Large intestine (tissue), 3 donors: Measurements from ENCODE around the gene NEGR1. TPM values are rescaled to one million over a fixed set of nuclear protein-coding genes. Genes with fewer than 3 reads are reported as not detected.
A peak's percentile ranks its signal among the peaks of the same experiment; 100 is the strongest.
"Not testable (repeated sequence)": the region's sequence is repeated elsewhere in the genome, so short reads cannot be mapped to it uniquely, and the experiment has no call there.

ENCODE experiments used
- DNase-seq, 2 donors: peaks; one replicate each; pipeline versions ENCODE4 v3.0.0 to v3.0.0-alpha.2; 2013
- H3K27ac ChIP-seq: one replicate; pipeline ENCODE4 v1.5.1; 2013; ENCODE audit warnings: low read length
- H3K27me3 ChIP-seq: 2 replicates; pipeline ENCODE4 v1.6.1; 2013; ENCODE audit warnings: low read length; ENCODE audit not compliant: control insufficient read depth, insufficient read depth
- H3K36me3 ChIP-seq: 2 replicates; pipeline ENCODE4 v1.6.1; 2013; ENCODE audit warnings: low read length; ENCODE audit not compliant: control insufficient read depth, insufficient read depth
- H3K4me1 ChIP-seq: one replicate; pipeline ENCODE4 v1.6.1; 2013; ENCODE audit warnings: low read length; ENCODE audit not compliant: control insufficient read depth, insufficient read depth
- H3K4me3 ChIP-seq: one replicate; pipeline ENCODE4 v1.5.1; 2013; ENCODE audit warnings: low read length
- H3K9me3 ChIP-seq: one replicate; pipeline ENCODE4 v1.6.1; 2013; ENCODE audit warnings: mild to moderate bottlenecking, low read depth, low read length, moderate library complexity; ENCODE audit not compliant: control insufficient read depth
- WGBS: methylation state at CpG from one replicate; pipeline ENCODE4 v1.1.5; 2013; ENCODE audit warnings: low lambda C conversion rate; ENCODE audit not compliant: insufficient coverage; 5-methylcytosine and 5-hydroxymethylcytosine counted together
- polyA plus RNA-seq: library from polyadenylated mRNA; unstranded; fragments of 120-200 nt; gene quantifications from one replicate; pipeline ENCODE4 v1.2.1, GENCODE V29; 2013

Gene NEGR1
- polyA plus RNA-seq, 1 donor: 9.9 TPM

- Histone ChIP-seq H3K9me3 (no peaks in the 10 kb centered on the region), H3K27ac (no peak overlapping the region), H3K27me3 (no peaks in the 10 kb centered on the region), H3K4me1 (no peaks in the 10 kb centered on the region), H3K36me3 (no peaks in the 10 kb centered on the region), H3K4me3 (no peak overlapping the region)
- DNase-seq: no peak
- WGBS: no CpG with 5 or more reads among the region's 2 CpGs
These were observed 362.4 kb downstream of the NEGR1 start for GRCh38 chr1:71919811-71920509.

- no peak overlapping the region for H3K27ac ChIP-seq
- no peaks in the 10 kb centered on the region for H3K4me1 ChIP-seq
- WGBS: 33% methylated on average over 1 of the region's 3 CpGs
- no peak for DNase-seq
- no peaks in the 10 kb centered on the region for H3K36me3 ChIP-seq
- H3K27me3 ChIP-seq: no peaks in the 10 kb centered on the region
- no peaks in the 10 kb centered on the region for H3K9me3 ChIP-seq
- no peak overlapping the region for H3K4me3 ChIP-seq
These were observed 363.7 kb downstream of the NEGR1 start for GRCh38 chr1:71918630-71919029.

GRCh38 chr1:71916894-71917293, 365.4 kb downstream of the NEGR1 start:
- no peaks in the 10 kb centered on the region for H3K36me3 ChIP-seq
- 100% methylated on average over 1 of the region's 4 CpGs for WGBS
- H3K9me3 ChIP-seq: no peaks in the 10 kb centered on the region
- no peak for DNase-seq
- no peaks in the 10 kb centered on the region for H3K4me1 ChIP-seq
- H3K4me3 ChIP-seq: no peak overlapping the region
- no peaks in the 10 kb centered on the region for H3K27me3 ChIP-seq
- no peak overlapping the region for H3K27ac ChIP-seq

- no peak overlapping the region for H3K27ac ChIP-seq
- no peaks in the 10 kb centered on the region for H3K27me3 ChIP-seq
- no peaks in the 10 kb centered on the region for H3K9me3 ChIP-seq
- H3K4me1 ChIP-seq: no peaks in the 10 kb centered on the region
- no peaks in the 10 kb centered on the region for H3K36me3 ChIP-seq
- no peak for DNase-seq
- WGBS: no CpG with 5 or more reads among the region's 1 CpG
- no peak overlapping the region for H3K4me3 ChIP-seq
These were observed 367.7 kb downstream of the NEGR1 start for GRCh38 chr1:71914626-71915025.

DNA sequence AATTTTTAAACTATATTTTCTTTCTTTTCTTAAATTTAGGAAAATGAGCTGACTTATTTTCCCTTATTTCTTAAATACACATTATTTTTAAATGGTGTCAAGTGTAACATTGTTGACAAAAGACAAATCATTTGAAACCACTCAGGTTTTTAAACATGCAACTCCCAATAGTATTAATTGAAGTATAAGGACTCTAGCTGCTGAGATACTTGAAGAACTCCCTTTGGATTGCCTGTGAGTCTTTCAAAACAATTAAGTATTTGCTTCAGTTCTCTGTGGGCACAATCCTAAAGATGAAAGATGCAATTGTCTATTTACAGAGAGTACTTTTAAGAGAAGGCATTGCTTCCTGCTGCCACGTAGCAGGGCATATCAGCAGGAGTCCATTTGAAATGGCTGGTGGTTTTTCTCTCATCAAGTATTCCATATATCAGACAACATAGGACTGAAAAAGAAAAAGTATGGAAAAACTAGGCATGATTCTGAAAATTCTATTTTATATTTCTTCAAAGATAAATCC, 373.4 kb downstream of the NEGR1 start:
- Histone ChIP-seq H3K27me3 (no peaks in the 10 kb centered on the region), H3K36me3 (no peaks in the 10 kb centered on the region), H3K9me3 (no peaks in the 10 kb centered on the region), H3K27ac (no peak overlapping the region), H3K4me3 (no peak overlapping the region), H3K4me1 (no peaks in the 10 kb centered on the region)
- WGBS: no CpG with 5 or more reads among the region's 1 CpG
- DNase-seq: no peak

DNA sequence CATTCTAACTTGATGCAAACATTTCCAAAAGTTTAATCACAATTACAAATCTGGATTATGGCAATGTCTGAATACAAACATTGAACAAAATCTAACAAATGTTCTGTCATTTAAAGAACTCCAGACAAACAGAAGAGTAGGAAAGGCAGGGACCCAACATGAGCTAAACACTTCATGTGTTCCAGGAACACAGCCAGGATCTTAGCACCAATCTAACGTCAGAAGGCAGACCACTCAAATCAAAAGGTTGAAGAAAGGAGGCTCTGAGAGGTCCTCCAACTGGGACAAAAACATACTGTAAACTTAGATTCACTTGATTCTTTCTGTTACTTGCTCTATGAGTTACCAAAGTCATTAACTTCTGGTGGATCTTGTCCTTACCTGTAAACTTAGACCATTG, 374.0 kb downstream of the NEGR1 start:
- H3K36me3 ChIP-seq: no peaks in the 10 kb centered on the region
- H3K9me3 ChIP-seq: no peaks in the 10 kb centered on the region
- no peak overlapping the region for H3K27ac ChIP-seq
- no peaks in the 10 kb centered on the region for H3K27me3 ChIP-seq
- WGBS: no CpG with 5 or more reads among the region's 1 CpG
- no peak overlapping the region for H3K4me3 ChIP-seq
- H3K4me1 ChIP-seq: no peaks in the 10 kb centered on the region
- DNase-seq: peak in 1 of 2 donors; percentile 7

GRCh38 chr1:71899881-71900280, 382.5 kb downstream of the NEGR1 start:
- Histone ChIP-seq H3K36me3 (no peaks in the 10 kb centered on the region), H3K27me3 (no peaks in the 10 kb centered on the region), H3K9me3 (no peaks in the 10 kb centered on the region), H3K27ac (no peak overlapping the region), H3K4me1 (no peaks in the 10 kb centered on the region), H3K4me3 (no peak overlapping the region)
- WGBS: no CpG with 5 or more reads among the region's 2 CpGs
- no peak for DNase-seq

GRCh38 chr1:71888166-71888565, 394.2 kb downstream of the NEGR1 start:
- H3K27ac ChIP-seq, H3K9me3 ChIP-seq, H3K27me3 ChIP-seq, DNase-seq, H3K4me3 ChIP-seq, H3K4me1 ChIP-seq, H3K36me3 ChIP-seq: not testable (repeated sequence)
- no CpG with 5 or more reads among the region's 23 CpGs for WGBS

DNA sequence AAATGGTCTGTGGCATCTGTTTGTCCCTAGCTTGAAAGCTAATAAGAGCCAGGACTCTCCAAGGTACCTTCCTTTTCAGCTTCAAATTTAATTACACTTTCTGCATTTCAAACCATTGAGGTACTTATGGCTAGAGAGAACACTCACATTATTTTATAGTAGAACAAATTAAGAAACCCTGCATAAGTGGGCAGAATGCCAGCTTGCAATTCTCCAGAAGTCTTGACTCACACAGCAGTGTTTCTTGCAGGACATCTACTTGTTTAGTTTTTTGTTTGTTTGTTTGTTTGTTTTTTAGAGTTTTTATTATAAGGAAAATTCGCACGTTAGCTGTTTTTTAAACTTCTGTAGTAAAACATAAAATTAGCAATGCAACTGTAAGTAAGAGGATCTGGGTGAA, 397.2 kb downstream of the NEGR1 start:
- Histone ChIP-seq H3K27me3 (no peaks in the 10 kb centered on the region), H3K27ac (no peak overlapping the region), H3K4me1 (no peaks in the 10 kb centered on the region), H3K36me3 (no peaks in the 10 kb centered on the region), H3K4me3 (no peak overlapping the region), H3K9me3 (no peaks in the 10 kb centered on the region)
- WGBS: 54% methylated on average over 2 of the region's 2 CpGs
- DNase-seq: no peak

DNA sequence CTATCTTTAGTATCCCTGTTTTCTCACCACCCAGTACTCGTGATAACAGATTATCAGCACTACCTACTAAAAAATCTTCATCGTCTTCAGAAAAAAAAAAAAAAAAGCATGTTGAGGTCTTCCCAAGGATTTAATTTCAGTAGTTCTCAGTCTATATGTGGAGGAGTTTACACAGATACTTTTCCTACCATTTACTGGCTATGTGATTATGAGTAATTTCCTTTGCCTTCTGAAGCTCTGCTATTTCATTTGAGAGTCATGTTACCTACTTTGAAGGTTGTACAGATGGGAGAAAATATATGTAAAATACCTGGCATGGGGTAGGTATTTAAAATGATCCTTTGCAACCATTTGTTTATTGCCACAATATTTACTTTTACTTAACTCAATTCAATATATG, 399.7 kb downstream of the NEGR1 start:
- no peak overlapping the region for H3K4me3 ChIP-seq
- H3K27me3 ChIP-seq: no peaks in the 10 kb centered on the region
- no peaks in the 10 kb centered on the region for H3K9me3 ChIP-seq
- H3K4me1 ChIP-seq: no peaks in the 10 kb centered on the region
- no peak for DNase-seq
- no peak overlapping the region for H3K27ac ChIP-seq
- H3K36me3 ChIP-seq: no peaks in the 10 kb centered on the region
- 63% methylated on average over 2 of the region's 2 CpGs for WGBS

GRCh38 chr1:71882226-71882625, 400.1 kb downstream of the NEGR1 start:
- no peak for DNase-seq
- Histone ChIP-seq H3K4me1 (no peaks in the 10 kb centered on the region), H3K4me3 (no peak overlapping the region), H3K27me3 (no peaks in the 10 kb centered on the region), H3K36me3 (no peaks in the 10 kb centered on the region), H3K9me3 (no peaks in the 10 kb centered on the region), H3K27ac (no peak overlapping the region)
- WGBS: 42% methylated on average over 3 of the region's 3 CpGs
